Choroid plexus epithelial cell (primary cell): ENCODE results near the gene ZNF391.
"Not testable (repeated sequence)": the region's sequence is repeated elsewhere in the genome, so short reads cannot be mapped to it uniquely, and the experiment has no call there.

Source experiments
- DNase-seq: peaks from one replicate; pipeline ENCODE4 v3.0.0-alpha.2; 2010; ENCODE audit warnings: low read depth
- H3K4me3 ChIP-seq: 2 replicates; pipeline ENCODE4 v1.5.1; 2011; ENCODE audit warnings: low read depth, mild to moderate bottlenecking, control low read depth, low read length, moderate library complexity
- TF ChIP-seq, protein P1 (sequence below): conservative IDR thresholded peaks from 2 replicates; pipeline ENCODE4 v1.5.1; 2011; ENCODE audit warnings: low read depth, mild to moderate bottlenecking, control low read depth, inconsistent platforms, low read length, moderate library complexity

ZNF391 gene

DNA sequence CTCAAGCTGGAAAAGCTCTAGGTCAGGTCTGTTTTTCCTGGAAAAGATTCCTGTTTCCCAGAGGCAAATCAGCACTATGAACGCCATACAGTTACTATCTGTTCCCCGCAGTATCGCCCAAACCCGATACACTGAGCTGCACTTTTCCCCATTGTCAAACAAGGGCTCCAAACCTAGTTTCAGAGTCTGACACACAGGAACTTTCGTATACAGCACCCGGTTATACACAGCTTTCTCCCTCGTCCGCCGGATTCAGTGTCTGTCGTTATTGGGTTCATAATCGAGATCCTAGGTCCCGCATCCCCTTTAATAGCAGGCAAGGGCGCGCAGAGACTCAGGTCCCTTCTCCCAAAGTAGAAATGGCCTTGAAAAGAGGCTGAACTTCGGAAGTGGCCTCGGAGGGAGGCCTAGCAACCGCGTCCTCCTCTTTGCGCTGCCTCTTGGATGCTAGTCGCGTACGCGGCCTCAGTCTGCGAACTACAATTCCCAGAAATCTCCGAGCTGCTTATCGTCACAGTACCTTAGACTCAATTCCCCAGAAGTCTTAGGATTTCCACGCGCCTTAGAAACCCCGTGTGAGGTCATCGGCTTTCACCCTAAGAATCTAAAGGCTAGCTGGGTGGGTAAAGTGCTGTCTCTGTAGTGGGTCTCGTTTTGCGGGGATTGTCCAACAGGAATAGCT is 34.2 kb downstream of the ZNF391 start:
- peak; percentile 28 for DNase-seq
- H3K4me3 ChIP-seq: peak overlapping the region; percentile 9
- TF ChIP-seq, protein P1, sequence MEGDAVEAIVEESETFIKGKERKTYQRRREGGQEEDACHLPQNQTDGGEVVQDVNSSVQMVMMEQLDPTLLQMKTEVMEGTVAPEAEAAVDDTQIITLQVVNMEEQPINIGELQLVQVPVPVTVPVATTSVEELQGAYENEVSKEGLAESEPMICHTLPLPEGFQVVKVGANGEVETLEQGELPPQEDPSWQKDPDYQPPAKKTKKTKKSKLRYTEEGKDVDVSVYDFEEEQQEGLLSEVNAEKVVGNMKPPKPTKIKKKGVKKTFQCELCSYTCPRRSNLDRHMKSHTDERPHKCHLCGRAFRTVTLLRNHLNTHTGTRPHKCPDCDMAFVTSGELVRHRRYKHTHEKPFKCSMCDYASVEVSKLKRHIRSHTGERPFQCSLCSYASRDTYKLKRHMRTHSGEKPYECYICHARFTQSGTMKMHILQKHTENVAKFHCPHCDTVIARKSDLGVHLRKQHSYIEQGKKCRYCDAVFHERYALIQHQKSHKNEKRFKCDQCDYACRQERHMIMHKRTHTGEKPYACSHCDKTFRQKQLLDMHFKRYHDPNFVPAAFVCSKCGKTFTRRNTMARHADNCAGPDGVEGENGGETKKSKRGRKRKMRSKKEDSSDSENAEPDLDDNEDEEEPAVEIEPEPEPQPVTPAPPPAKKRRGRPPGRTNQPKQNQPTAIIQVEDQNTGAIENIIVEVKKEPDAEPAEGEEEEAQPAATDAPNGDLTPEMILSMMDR: no peak

DNA sequence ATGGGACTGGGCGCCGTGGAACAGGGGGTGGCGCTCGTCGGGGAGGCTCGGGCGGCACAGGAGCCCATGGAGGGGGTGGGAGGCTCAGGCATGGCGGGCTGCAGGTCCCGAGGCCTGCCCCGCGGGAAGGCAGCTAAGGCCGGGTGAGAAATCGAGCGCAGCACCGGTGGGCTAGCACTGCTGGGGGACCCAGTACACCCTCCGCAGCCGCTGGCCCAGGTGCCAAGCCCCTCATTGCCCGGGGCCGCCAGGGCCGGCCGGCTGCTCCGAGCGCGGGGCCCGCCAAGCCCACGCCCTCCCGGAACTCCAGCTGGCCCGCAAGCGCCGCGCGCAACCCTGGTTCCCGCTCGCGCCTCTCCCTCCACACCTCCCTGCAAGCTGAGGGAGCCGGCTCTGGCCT is 36.3 kb downstream of the ZNF391 start:
- not testable (repeated sequence) for DNase-seq, H3K4me3 ChIP-seq

- DNase-seq: no peak
- TF ChIP-seq, protein P1: no peak
- H3K4me3 ChIP-seq: no peak overlapping the region
These were observed 37.6 kb downstream of the ZNF391 start for GRCh38 chr6:27426045-27426620.

DNA sequence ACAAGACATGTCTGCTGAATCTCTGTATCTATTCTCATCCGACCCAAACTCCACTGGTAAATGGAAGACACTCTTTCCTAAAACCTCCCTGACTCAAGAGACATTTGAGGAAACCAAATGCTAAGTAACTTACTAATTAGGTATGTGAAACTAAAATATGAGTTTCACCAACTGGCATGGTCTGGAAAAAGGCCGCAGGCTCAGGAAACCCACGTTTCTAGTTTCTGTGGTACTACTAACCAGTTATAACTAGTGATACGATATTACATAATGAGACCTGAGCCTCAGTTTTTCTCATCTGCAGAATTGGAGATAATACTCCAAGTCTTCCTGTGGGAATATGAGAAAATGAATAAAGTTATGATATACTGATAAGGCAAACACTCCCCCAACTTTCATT is 39.9 kb downstream of the ZNF391 start:
- TF ChIP-seq, protein P1: no peak
- no peak for DNase-seq

GRCh38 chr6:27428966-27429365 is 40.4 kb downstream of the ZNF391 start:
- TF ChIP-seq, protein P1: no peak
- DNase-seq: no peak
- H3K4me3 ChIP-seq: no peak overlapping the region

More for the DNA sequence above, 39.9 kb downstream of the ZNF391 start:
- H3K4me3 ChIP-seq: no peak overlapping the region

- TF ChIP-seq, protein P1: no peak
- H3K4me3 ChIP-seq: no peak overlapping the region
These were observed 45.2 kb downstream of the ZNF391 start for GRCh38 chr6:27433714-27434113.

GRCh38 chr6:27439371-27439770 is 50.8 kb downstream of the ZNF391 start:
- DNase-seq: no peak
- H3K4me3 ChIP-seq: no peak overlapping the region
- TF ChIP-seq, protein P1: no peak

More at GRCh38 chr6:27433714-27434113, 45.2 kb downstream of the ZNF391 start:
- no peak for DNase-seq
